ENCODE measurements around the gene RBM27.
"Not testable (repeated sequence)": the region's sequence is repeated elsewhere in the genome, so short reads cannot be mapped to it uniquely, and the experiment has no call there.

The RBM27 gene
- 43.2 to 47.9 reads per million in 2 donors for total RNA-seq

- DNase-seq = peak; percentile 93
These were observed at the start of gene RBM27 for GRCh38 chr5:146203011-146203871. TSS of gene RBM27 (plus strand) at chr5:146203605. CDS start at chr5:146203766, 161 bp downstream.

- no peak for DNase-seq
These were observed 45.1 kb upstream of the RBM27 start for GRCh38 chr5:146158255-146158654.

GRCh38 chr5:146164382-146164781, 39.0 kb upstream of the RBM27 start:
- no peak for DNase-seq

GRCh38 chr5:146165460-146165859, 37.9 kb upstream of the RBM27 start:
- DNase-seq = no peak

GRCh38 chr5:146165903-146166302, 37.5 kb upstream of the RBM27 start:
- no peak for DNase-seq

GRCh38 chr5:146169076-146169475, 34.3 kb upstream of the RBM27 start:
- no peak for DNase-seq

- not testable (repeated sequence) for DNase-seq
These were observed 30.4 kb upstream of the RBM27 start for GRCh38 chr5:146173049-146173448.

GRCh38 chr5:146173597-146173996, 29.8 kb upstream of the RBM27 start:
- no peak for DNase-seq

- no peak for DNase-seq
These were observed 26.6 kb upstream of the RBM27 start for GRCh38 chr5:146176805-146177204.

GRCh38 chr5:146179696-146180095, 23.7 kb upstream of the RBM27 start:
- no peak for DNase-seq

- not testable (repeated sequence) for DNase-seq
These were observed 20.0 kb upstream of the RBM27 start for GRCh38 chr5:146183403-146183802.

- DNase-seq = no peak
These were observed 18.2 kb upstream of the RBM27 start for GRCh38 chr5:146185161-146185560.

GRCh38 chr5:146188358-146188757, 15.0 kb upstream of the RBM27 start:
- DNase-seq = no peak

- DNase-seq = no peak
These were observed 10.8 kb upstream of the RBM27 start for GRCh38 chr5:146192571-146193043.

GRCh38 chr5:146193285-146193684, 10.1 kb upstream of the RBM27 start:
- no peak for DNase-seq

- DNase-seq = not testable (repeated sequence)
These were observed 8.4 kb upstream of the RBM27 start for GRCh38 chr5:146194997-146195396.

GRCh38 chr5:146196459-146197048, 6.9 kb upstream of the RBM27 start:
- DNase-seq = no peak

- no peak for DNase-seq
These were observed 4.1 kb upstream of the RBM27 start for GRCh38 chr5:146199176-146199815.

GRCh38 chr5:146201795-146202194, 1.6 kb upstream of the RBM27 start:
- DNase-seq = not testable (repeated sequence)

GRCh38 chr5:146203872-146204192, 427 bp downstream of the RBM27 start:
- DNase-seq = no peak

- no peak for DNase-seq
These were observed 2.2 kb downstream of the RBM27 start for GRCh38 chr5:146205499-146206202.

GRCh38 chr5:146206257-146206656, 2.9 kb downstream of the RBM27 start:
- no peak for DNase-seq

GRCh38 chr5:146208916-146209522, 5.6 kb downstream of the RBM27 start:
- DNase-seq = no peak
